Central memory CD4-positive, alpha-beta T cell (primary cell): ENCODE measurements around the gene PPP1R12B.
"Not testable (repeated sequence)": the region's sequence is repeated elsewhere in the genome, so short reads cannot be mapped to it uniquely, and the experiment has no call there.

Source experiments
- DNase-seq: peaks from one replicate; pipeline ENCODE4 v3.0.0; 2022

The PPP1R12B gene

GRCh38 chr1:202405928-202406327 lies 57.4 kb downstream of the PPP1R12B start:
- no peak for DNase-seq

- DNase-seq, result not testable (repeated sequence)
Observed at GRCh38 chr1:202406896-202407295, 58.4 kb downstream of the PPP1R12B start.

- DNase-seq, result not testable (repeated sequence)
Observed at GRCh38 chr1:202407378-202407777, 58.9 kb downstream of the PPP1R12B start.

GRCh38 chr1:202410251-202410650 lies 61.8 kb downstream of the PPP1R12B start:
- not testable (repeated sequence) for DNase-seq

- DNase-seq, result not testable (repeated sequence)
Observed at GRCh38 chr1:202410854-202411357, 62.4 kb downstream of the PPP1R12B start.

- DNase-seq, result no peak
Observed at GRCh38 chr1:202411422-202411821, 62.9 kb downstream of the PPP1R12B start.

GRCh38 chr1:202412421-202412820 lies 63.9 kb downstream of the PPP1R12B start:
- DNase-seq, result not testable (repeated sequence)

GRCh38 chr1:202416641-202417040 lies 68.1 kb downstream of the PPP1R12B start:
- DNase-seq, result no peak

- DNase-seq, result not testable (repeated sequence)
Observed at GRCh38 chr1:202417141-202417540, 68.6 kb downstream of the PPP1R12B start.

- DNase-seq, result not testable (repeated sequence)
Observed at GRCh38 chr1:202417762-202418201, 69.3 kb downstream of the PPP1R12B start.

- not testable (repeated sequence) for DNase-seq
Observed at GRCh38 chr1:202419731-202420130, 71.2 kb downstream of the PPP1R12B start.

GRCh38 chr1:202420422-202421094 lies 72.1 kb downstream of the PPP1R12B start:
- DNase-seq, result not testable (repeated sequence)

- DNase-seq, result not testable (repeated sequence)
Observed at GRCh38 chr1:202422709-202423108, 74.2 kb downstream of the PPP1R12B start.

- not testable (repeated sequence) for DNase-seq
Observed at GRCh38 chr1:202424260-202424659, 75.8 kb downstream of the PPP1R12B start.

- DNase-seq, result not testable (repeated sequence)
Observed at GRCh38 chr1:202430111-202430510, 81.6 kb downstream of the PPP1R12B start.

GRCh38 chr1:202432338-202432737 lies 83.8 kb downstream of the PPP1R12B start:
- DNase-seq, result not testable (repeated sequence)

- no peak for DNase-seq
Observed at GRCh38 chr1:202433155-202434043, 84.9 kb downstream of the PPP1R12B start.

GRCh38 chr1:202434059-202434458 lies 85.6 kb downstream of the PPP1R12B start:
- DNase-seq, result no peak

- DNase-seq, result no peak
Observed at GRCh38 chr1:202438393-202439174, 90.1 kb downstream of the PPP1R12B start.

- DNase-seq, result no peak
Observed at GRCh38 chr1:202439308-202439707, 90.8 kb downstream of the PPP1R12B start.

- DNase-seq, result not testable (repeated sequence)
Observed at GRCh38 chr1:202448140-202448539, 99.6 kb downstream of the PPP1R12B start.

- DNase-seq, result not testable (repeated sequence)
Observed at GRCh38 chr1:202451641-202452040, 103.1 kb downstream of the PPP1R12B start.

- no peak for DNase-seq
Observed at GRCh38 chr1:202452508-202452907, 104.0 kb downstream of the PPP1R12B start.
